HCT116 (cell line): ENCODE results near the gene CLPTM1L. TPM values are rescaled to one million over a fixed set of nuclear protein-coding genes. Genes with fewer than 3 reads are reported as not detected.

Experiments used
- ATAC-seq: fragments of 200-7000 bp; cut with Tn5 transposase; 2 replicates; pipeline ENCODE4 v1.9.1; 2020; ENCODE audit warnings: mild to moderate bottlenecking, moderate library complexity
- BruUV-seq: library from RNA; stranded (reverse); fragments of 400-500 nt; replicated peaks from 2 replicates; lab custom pipeline; 2021; lab: Mats Ljungman, UMichigan
- CTCF ChIA-PET: fragments of 300-600 bp; sonication (Branson Sonifier 250); formaldehyde crosslinking; loops from one replicate; lab custom pipeline; 2021; ENCODE audit warnings: antibody characterized with exemption; lab: Charles Lee
- POLR2A ChIA-PET: fragments of 300-600, 350-600 bp; sonication (Branson Sonifier 250); formaldehyde crosslinking; loops from one replicate; lab custom pipeline; 2021; ENCODE audit warnings: antibody characterized with exemption; lab: Charles Lee
- RAD21 ChIA-PET, 2 experiments: fragments of 300-600 bp; sonication (Branson Sonifier 250); formaldehyde crosslinking; loops; one replicate each; lab custom pipeline; 2023; ENCODE audit warnings: low total read pairs in 2 of 2; ENCODE audit not compliant: uncharacterized antibody in 2 of 2, unreplicated experiment in 2 of 2, low non-redundant PET in 1 of 2; lab: Charles Lee
- DNase-seq: peaks from one replicate; pipeline ENCODE4 v3.0.0-alpha.2; 2010; ENCODE audit warnings: low read depth, low spot score
- H2AFZ ChIP-seq: fragments of 200-600 bp; shearing (Covaris generic), sonication (generic); 2 replicates; pipeline ENCODE4 v1.6.1; 2017; ENCODE audit warnings: low read depth, mixed run types, mixed read lengths, antibody characterized with exemption, low read length; ENCODE audit not compliant: poor library complexity, severe bottlenecking
- H3K27ac ChIP-seq: 2 replicates; pipeline ENCODE4 v1.5.1; 2012; ENCODE audit warnings: low read depth, low read length
- H3K27me3 ChIP-seq: fragments of 200-600 bp; sonication (generic); 2 replicates; pipeline ENCODE4 v1.6.1; 2016; ENCODE audit warnings: mixed run types, low read length, mixed read lengths; ENCODE audit not compliant: insufficient read depth
- H3K36me3 ChIP-seq, 2 experiments: fragments of 200-500 bp in 1 of 2; fragments of 200-600 bp in 1 of 2; sonication (Bioruptor generic) in 1 of 2; sonication (generic) in 1 of 2; 2 replicates each; pipeline versions ENCODE4 v1.5.1 to v1.6.1; 2014 to 2016; ENCODE audit warnings: low read length in 2 of 2, inconsistent platforms in 1 of 2, mixed read lengths in 1 of 2, mixed run types in 1 of 2; ENCODE audit not compliant: insufficient read depth in 2 of 2, control insufficient read depth in 1 of 2
- H3K4me1 ChIP-seq, 2 experiments: fragments of 200-600 bp in 1 of 2; sonication (generic) in 1 of 2; 2 replicates each; pipeline versions ENCODE4 v1.5.1 to v1.6.1; 2012 to 2017; ENCODE audit warnings: low read length in 2 of 2, inconsistent platforms in 1 of 2, mild to moderate bottlenecking in 1 of 2, mixed read lengths in 1 of 2, mixed run types in 1 of 2, moderate library complexity in 1 of 2; ENCODE audit not compliant: insufficient read depth in 2 of 2, control insufficient read depth in 1 of 2
- H3K4me2 ChIP-seq: fragments of 200-600 bp; sonication (generic); 2 replicates; pipeline ENCODE4 v1.6.1; 2017; ENCODE audit warnings: mixed run types, low read length, mixed read lengths
- H3K4me3 ChIP-seq, 2 experiments: fragments of 200-600 bp in 1 of 2; sonication (generic) in 1 of 2; replicated peaks in 1 of 2; 2 replicates each; pipeline ENCODE4 v1.5.1; 2011 to 2016; ENCODE audit warnings: low read length in 2 of 2, control low read depth in 1 of 2, low read depth in 1 of 2, mild to moderate bottlenecking in 1 of 2, mixed read lengths in 1 of 2, mixed run types in 1 of 2
- H3K79me2 ChIP-seq: fragments of 200-600 bp; sonication (generic); 2 replicates; pipeline ENCODE4 v1.6.1; 2017; ENCODE audit warnings: mild to moderate bottlenecking, mixed run types, low read length, moderate library complexity, mixed read lengths; ENCODE audit not compliant: insufficient read depth
- H3K9ac ChIP-seq: fragments of 200-600 bp; sonication (generic); 2 replicates; pipeline ENCODE4 v1.6.1; 2016; ENCODE audit warnings: low read length, mixed read lengths
- H3K9me2 ChIP-seq: fragments of 200-600 bp; sonication (generic), shearing (Covaris generic); 2 replicates; pipeline ENCODE4 v1.6.1; 2017; ENCODE audit warnings: mixed run types, mild to moderate bottlenecking, moderate library complexity; ENCODE audit not compliant: insufficient read depth
- H3K9me3 ChIP-seq, 2 experiments: fragments of 200-500 bp in 1 of 2; fragments of 200-600 bp in 1 of 2; sonication (Bioruptor generic) in 1 of 2; sonication (generic) in 1 of 2; 2 replicates each; pipeline ENCODE4 v1.6.1; 2014 to 2017; ENCODE audit warnings: low read length in 2 of 2, mixed read lengths in 2 of 2, inconsistent platforms in 1 of 2, low read depth in 1 of 2, mild to moderate bottlenecking in 1 of 2, mixed run types in 1 of 2, moderate library complexity in 1 of 2; ENCODE audit not compliant: control insufficient read depth in 1 of 2, insufficient read depth in 1 of 2
- H4K20me1 ChIP-seq: fragments of 200-600 bp; sonication (generic), shearing (Covaris generic); 2 replicates; pipeline ENCODE4 v1.6.1; 2017; ENCODE audit warnings: mixed run types, mild to moderate bottlenecking, moderate library complexity; ENCODE audit not compliant: insufficient read depth
- CBX3 ChIP-seq: IDR thresholded peaks from 2 replicates; pipeline ENCODE4 v1.6.1; 2012; ENCODE audit warnings: low read depth
- CEBPB ChIP-seq: IDR thresholded peaks from 2 replicates; pipeline ENCODE4 v1.6.1; 2012; ENCODE audit warnings: low read depth
- POLR2AphosphoS5 ChIP-seq: IDR thresholded peaks from 2 replicates; pipeline ENCODE4 v1.6.1; 2011; ENCODE audit warnings: mild to moderate bottlenecking, low read depth, low read length, moderate library complexity
- SP1 ChIP-seq: IDR thresholded peaks from 2 replicates; pipeline ENCODE4 v1.6.1; 2012; ENCODE audit warnings: low read depth
- intact Hi-C: fragments of 100-400 bp; cut with micrococcal nuclease; formaldehyde crosslinking; loops from 2 replicates; pipeline ENCODE4 v1.10.0; 2022
- total RNA-seq: library from RNA; stranded (reverse); gene quantifications from one replicate; pipeline ENCODE4 v1.2.1, GENCODE V29; 2021; ENCODE audit not compliant: unreplicated experiment
- TF ChIP-seq, protein P1 (sequence below), 3 experiments: fragments of 200-600 bp in 1 of 3; sonication (generic) in 1 of 3; IDR thresholded peaks in 2 of 3; conservative IDR thresholded peaks in 1 of 3; 2 replicates each; pipeline ENCODE4 v1.5.1; 2012 to 2017; ENCODE audit warnings: low read depth in 2 of 3, low read length in 2 of 3, antibody characterized with exemption in 1 of 3, borderline replicate concordance in 1 of 3, control low read depth in 1 of 3, mild to moderate bottlenecking in 1 of 3, mixed read lengths in 1 of 3, mixed run types in 1 of 3, moderate library complexity in 1 of 3; ENCODE audit not compliant: insufficient read depth in 1 of 3
- TF ChIP-seq, protein P2 (sequence below): IDR thresholded peaks from 2 replicates; pipeline ENCODE4 v1.6.1; 2012

The CLPTM1L gene
- total RNA-seq, 1 experiment from 2014 or later: 98.4 TPM

DNA sequence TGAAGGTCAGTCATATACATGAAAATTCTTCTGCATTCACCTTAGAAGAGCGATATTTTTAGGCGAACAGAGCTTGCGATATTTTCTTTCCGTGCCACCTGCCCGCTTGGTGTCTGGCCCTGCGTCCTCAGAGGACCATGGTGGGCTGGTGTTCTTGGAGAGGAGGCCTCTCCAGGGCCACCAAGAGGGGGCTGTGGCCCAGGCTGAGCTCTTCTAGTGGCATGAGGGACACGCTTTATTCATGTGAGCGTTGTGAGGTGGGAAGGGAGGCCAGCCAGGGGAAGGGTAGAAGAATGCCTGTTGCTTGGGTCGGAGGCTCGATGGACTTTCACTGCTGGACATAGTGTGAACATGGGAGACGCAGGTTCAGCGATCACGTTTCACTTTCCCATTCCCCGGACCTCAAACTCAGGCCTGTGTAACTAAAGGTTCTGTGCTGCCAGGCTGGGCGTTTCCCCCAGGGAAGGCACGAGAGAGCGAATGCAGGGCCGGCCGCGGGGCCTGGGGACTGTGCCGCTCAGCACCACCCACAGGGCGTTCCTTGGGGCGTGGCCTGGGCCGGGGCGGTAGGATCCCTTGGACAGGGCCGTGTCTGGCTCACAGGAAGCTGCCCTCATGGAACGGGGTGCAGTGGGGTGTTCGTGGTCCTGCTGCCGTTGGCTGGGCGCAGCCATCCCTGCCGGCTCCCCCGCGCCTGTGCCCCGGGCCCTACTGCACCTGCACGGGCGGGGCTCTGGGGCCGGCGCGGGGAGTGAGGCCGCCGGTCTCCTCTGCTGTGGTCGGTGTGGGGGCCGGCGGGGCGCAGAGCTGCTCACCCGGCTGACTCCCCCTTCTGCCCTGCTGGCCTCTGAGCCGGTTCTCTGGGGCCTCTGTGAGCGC, 40.7 kb upstream of the CLPTM1L start:
- peaks cover 21% of the 10 kb centered on the region; the same call in 1 of the 2 replicates for H3K27me3 ChIP-seq
- H3K4me2 ChIP-seq: peak overlapping the region; percentile 98
- H4K20me1 ChIP-seq: no peaks in the 10 kb centered on the region
- H2AFZ ChIP-seq: peak overlapping the region; percentile 84
- ATAC-seq (peak; percentile 99), DNase-seq (no peak)
- no peaks in the 10 kb centered on the region for H3K79me2 ChIP-seq
- H3K4me1 ChIP-seq: peaks cover 9 to 16% of the 10 kb centered on the region in 2 experiments; a peak in 3 of 4 replicates
- H3K4me3 ChIP-seq: peak overlapping the region; percentile 45 to 64
- intact Hi-C loops: no loop called here
- ChIA-PET RAD21 (no interaction called here), CTCF (no interaction called here), POLR2A (interaction anchor here (1.6 kb wide), 1 partner anchor 8 kb away, joined by 3 read pairs; no protein-coding TSS in a partner anchor)
- H3K27ac ChIP-seq: peak overlapping the region; percentile 40; the same call in 1 of the 2 replicates
- H3K9ac ChIP-seq: peak overlapping the region; percentile 50
- H3K36me3 ChIP-seq: no peaks in the 10 kb centered on the region
- H3K9me3 ChIP-seq: no peaks in the 10 kb centered on the region
- H3K9me2 ChIP-seq: no peaks in the 10 kb centered on the region
- no TSS peak for BruUV-seq
- TF ChIP-seq, protein P1, sequence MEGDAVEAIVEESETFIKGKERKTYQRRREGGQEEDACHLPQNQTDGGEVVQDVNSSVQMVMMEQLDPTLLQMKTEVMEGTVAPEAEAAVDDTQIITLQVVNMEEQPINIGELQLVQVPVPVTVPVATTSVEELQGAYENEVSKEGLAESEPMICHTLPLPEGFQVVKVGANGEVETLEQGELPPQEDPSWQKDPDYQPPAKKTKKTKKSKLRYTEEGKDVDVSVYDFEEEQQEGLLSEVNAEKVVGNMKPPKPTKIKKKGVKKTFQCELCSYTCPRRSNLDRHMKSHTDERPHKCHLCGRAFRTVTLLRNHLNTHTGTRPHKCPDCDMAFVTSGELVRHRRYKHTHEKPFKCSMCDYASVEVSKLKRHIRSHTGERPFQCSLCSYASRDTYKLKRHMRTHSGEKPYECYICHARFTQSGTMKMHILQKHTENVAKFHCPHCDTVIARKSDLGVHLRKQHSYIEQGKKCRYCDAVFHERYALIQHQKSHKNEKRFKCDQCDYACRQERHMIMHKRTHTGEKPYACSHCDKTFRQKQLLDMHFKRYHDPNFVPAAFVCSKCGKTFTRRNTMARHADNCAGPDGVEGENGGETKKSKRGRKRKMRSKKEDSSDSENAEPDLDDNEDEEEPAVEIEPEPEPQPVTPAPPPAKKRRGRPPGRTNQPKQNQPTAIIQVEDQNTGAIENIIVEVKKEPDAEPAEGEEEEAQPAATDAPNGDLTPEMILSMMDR (IDR thresholded peaks at IDR 0.05 in 2 of 3, conservative IDR thresholded peaks at IDR 0.05 in 1 of 3; ENCODE audit: borderline replicate concordance in 1 of 3, insufficient read depth in 1 of 3, low read depth in 2 of 3, low read length in 2 of 3): no peak
- peak; percentile 66 for TF ChIP-seq POLR2AphosphoS5
- TF ChIP-seq SP1: no peak
- TF ChIP-seq CEBPB: no peak
- TF ChIP-seq, protein P2, sequence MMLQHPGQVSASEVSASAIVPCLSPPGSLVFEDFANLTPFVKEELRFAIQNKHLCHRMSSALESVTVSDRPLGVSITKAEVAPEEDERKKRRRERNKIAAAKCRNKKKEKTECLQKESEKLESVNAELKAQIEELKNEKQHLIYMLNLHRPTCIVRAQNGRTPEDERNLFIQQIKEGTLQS: no peak
- no peak for TF ChIP-seq CBX3
